Stimulated activated CD8-positive, alpha-beta memory T cell treated with anti-CD3 and anti-CD28 coated beads, Interleukin-2, amount 100 ng/mL, for 1 hour (primary cell): Measurements from ENCODE around the gene ZNF280C.
"Not testable (repeated sequence)": the region's sequence is repeated elsewhere in the genome, so short reads cannot be mapped to it uniquely, and the experiment has no call there.

Experiments used
- DNase-seq, 2 donors: peaks; one replicate each; pipeline ENCODE4 v3.0.0-alpha.2; 2020; ENCODE audit warnings: low read depth in 2 of 2

Gene ZNF280C, protein sequence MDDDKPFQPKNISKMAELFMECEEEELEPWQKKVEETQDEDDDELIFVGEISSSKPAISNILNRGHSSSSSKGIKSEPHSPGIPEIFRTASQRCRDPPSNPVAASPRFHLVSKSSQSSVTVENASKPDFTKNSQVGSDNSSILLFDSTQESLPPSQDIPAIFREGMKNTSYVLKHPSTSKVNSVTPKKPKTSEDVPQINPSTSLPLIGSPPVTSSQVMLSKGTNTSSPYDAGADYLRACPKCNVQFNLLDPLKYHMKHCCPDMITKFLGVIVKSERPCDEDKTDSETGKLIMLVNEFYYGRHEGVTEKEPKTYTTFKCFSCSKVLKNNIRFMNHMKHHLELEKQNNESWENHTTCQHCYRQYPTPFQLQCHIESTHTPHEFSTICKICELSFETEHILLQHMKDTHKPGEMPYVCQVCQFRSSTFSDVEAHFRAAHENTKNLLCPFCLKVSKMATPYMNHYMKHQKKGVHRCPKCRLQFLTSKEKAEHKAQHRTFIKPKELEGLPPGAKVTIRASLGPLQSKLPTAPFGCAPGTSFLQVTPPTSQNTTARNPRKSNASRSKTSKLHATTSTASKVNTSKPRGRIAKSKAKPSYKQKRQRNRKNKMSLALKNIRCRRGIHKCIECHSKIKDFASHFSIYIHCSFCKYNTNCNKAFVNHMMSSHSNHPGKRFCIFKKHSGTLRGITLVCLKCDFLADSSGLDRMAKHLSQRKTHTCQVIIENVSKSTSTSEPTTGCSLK

DNA sequence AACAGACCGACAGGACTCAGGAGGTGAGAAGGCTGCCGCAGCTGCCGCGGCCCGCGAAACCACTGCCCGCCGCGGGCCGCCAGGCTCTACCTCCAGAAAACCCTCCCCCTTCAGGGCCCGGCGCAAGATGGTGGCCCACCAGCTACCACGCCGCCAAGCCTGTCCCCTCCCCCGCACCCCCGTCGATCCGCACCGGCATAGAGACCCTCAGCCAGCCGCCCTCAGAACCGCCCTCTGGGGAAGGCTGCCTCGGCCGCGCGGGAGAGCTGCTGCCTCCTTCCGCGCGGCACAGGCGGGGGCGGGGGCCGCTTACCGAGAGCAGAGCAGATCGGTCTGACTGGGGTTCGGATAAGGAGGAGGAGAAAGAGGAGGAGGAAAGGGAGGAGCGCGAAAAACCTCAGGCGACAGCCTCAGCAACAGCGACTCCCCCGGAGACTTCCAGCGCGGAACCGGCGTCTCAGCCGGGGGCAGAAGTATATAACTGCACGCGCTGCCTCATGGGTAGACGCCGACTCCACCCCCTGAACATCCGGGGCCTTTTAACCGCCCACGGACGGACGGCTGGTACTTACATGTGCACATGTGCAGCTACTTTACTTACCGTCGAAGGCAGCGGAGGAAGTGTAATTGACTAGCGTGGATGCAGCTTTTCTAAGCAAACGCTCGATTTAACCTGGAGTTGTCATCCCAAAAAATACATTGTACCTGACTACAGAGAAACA lies at the start of gene ZNF280C:
Gene ZNF280C, minus strand, starts transcription at position 451 of the 722 bp plus-strand sequence. CDS start 8,450 bp downstream, outside the sequence.
- DNase-seq = peak; percentile 76 to 77

DNA sequence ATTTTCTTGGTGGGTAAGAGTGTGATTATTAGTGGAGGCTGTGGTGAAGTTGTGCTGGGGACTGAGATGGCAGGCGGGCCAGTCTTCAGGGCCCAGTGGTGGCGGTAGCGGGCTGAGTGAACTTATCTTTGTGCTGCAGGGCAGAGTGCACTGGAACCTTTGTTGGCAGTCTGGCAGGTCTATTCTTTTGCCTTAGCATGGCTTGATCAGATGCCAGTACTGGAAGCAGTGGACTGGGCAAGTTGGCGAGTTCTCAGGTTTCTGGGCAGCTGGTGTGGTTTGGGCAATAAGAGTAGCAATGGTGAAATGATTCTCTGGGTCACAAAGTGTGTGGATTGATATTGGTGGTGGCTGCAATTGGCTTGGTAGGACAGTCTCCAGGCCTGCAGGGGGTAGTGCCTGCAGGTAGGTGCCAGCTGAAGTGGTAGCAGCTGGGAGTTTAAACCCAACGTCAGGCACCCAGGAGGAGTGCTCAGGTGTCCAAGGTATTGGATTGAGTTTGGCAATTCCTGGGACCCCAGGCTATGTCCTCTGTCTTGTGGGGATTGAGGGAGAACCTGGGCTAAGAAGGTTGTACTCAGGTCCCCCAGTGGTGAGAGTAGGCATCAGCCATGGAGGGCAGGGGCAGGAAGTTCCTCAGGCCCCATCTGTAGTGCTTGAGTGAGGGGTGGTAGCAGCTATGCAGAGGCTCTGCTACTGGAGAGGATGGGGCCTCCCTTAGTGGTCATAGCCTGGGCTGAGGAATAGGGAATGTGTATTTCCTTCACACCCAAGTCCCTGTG lies 36.1 kb upstream of the ZNF280C start:
- DNase-seq = no peak

DNA sequence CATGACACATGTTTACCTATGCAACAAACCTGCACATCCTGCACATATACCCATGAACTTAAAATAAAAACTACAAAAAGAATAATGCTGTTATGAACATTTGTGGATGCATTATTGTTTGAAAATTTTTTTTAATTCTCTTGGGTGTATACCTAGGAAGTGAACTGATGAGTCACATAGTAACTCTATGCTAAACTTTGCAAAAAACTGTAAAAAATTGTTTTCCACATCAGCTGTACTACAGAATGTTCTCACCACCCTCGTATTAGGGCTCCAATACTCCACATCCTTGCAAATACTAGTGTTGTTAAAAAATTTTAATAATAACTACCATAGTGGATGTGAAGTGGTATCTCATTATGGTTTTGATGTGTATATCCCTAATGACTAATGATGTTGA lies 33.3 kb upstream of the ZNF280C start:
- no peak for DNase-seq

DNA sequence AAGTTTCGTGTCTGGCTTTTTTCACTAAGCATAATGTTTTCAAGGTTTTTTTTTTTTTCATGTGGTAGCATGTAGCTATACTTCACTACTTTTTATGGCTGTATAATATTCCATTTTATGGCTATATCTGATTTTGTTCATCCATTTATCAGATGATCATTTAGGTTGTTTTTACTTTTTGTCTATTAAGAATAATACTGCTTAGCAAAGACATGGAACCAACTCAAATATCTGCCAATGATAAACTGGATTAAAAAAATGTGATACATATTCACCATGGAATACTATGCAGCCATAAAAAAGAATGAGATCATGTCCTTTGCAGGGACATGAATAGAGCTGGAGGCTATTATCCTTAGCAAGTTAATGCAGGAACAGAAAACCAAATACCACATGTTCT lies 32.7 kb upstream of the ZNF280C start:
- no peak for DNase-seq

DNA sequence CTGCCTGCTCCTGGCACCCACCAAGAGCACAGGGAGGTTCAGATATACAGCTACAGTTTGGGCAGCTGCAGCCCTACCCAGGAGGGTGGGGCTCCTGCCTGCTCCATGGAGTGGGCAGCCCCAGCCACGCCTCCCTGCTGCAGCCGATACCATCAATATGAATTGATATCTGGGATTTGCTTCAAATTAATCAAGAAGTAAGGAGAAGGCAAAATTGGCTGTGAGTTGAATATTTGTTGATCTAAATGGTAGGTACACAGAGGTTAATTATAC lies 31.2 kb upstream of the ZNF280C start:
- DNase-seq = no peak

DNA sequence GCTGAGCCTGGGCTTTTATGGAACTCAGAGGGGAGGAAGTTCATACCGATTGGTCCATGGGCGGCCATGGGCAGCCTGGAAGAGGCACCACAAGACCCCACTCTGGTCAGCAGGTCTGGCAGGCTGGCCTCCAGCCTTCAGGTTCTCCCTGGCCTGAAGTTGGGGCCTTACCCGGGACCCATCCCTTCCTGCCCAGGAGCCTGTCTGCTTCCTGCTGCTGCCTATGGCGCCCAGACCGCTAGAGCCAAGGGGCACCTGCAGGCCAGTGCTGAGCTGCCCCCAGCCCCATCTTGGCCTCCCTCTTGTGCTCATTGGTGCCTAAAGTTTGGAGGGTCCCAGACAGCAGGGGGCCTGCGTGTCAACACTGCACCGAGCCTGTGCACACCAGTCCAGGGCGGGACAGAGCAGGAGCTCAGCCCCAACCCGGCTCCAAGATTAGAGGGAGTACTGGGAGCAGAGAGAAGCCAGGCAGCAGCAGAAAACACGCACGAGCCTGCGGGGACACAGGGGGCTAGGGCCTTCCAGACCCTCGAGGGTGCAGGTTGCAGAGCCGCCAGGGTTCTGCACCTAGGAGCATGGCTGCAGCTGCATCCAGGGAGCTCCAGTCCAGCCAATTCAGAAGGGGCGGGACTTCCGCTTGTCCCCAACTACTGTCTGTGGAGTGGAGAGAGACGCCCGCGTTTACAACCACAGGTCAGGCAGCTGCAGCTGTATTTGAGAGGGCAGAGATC lies 30.7 kb upstream of the ZNF280C start:
- DNase-seq = no peak

DNA sequence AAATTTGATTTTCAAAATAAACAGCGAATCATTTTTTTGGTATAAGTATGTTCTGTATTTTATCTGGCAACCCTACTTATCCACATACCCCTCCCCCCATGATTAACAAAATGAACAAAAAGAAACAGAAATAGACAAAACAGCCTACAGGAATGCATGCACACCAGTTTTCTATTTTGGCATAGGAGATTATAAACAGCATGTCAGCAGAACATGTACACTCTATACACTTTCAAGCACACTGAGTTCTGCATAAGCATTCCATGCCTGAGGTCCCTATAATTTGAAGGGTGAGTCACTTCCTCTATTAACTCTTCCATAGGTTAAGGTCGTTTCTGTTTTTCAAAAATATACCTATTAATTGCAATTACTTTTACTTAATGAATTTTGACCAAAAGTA lies 28.0 kb upstream of the ZNF280C start:
- no peak for DNase-seq

DNA sequence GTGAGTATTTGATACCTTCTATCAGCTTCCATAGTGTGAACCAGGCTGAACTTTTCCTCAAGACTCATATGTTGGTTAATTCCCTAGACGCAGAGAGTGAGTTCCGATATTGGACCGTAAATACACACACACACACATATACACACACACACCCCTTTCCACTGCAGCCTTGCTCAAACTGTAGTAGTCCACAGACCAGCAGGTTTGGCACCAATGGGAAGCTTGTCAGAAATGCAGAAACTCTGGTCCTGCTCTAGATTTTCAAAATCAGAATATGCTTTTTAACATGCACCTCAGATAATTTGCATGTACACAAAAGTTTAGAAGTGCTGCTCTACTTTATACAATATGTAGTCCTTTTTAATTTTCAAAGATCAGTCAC lies 27.6 kb upstream of the ZNF280C start:
- DNase-seq = no peak

DNA sequence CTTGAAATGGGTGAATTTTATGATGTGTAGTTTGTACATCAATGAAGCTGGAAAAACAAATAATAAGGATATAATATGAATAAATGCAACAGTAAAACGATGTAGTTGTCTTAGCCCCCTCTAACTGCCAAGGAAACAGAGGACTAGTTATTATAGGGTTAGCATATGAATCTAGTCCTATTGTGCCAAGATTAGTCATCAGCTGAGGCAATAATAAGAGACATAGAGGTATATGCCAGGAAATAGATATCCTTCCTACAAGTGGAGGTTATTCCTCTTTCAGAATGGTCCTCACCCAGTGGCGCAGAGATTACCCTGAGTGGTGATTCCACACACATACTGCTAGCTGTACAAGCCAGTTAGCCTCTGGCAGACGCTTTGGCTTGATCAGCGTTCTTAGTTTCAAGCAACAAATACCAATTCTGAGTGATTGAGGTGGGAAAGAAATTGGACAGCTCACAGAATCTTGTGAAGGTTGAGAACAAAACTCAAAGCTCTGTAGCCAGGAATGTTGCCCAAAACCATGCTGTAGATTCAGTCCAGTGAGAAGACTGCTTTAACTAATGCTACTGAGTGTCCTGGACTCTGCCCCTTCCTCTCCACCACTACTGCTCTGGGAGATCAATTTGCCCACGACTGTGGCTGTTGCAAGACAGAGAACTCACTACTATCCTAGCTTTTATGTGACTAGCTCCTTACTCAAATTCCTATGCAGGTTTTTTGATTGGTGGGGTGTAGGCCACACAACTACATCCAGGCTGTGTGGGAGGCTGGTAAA lies 27.0 kb upstream of the ZNF280C start:
- DNase-seq = no peak

DNA sequence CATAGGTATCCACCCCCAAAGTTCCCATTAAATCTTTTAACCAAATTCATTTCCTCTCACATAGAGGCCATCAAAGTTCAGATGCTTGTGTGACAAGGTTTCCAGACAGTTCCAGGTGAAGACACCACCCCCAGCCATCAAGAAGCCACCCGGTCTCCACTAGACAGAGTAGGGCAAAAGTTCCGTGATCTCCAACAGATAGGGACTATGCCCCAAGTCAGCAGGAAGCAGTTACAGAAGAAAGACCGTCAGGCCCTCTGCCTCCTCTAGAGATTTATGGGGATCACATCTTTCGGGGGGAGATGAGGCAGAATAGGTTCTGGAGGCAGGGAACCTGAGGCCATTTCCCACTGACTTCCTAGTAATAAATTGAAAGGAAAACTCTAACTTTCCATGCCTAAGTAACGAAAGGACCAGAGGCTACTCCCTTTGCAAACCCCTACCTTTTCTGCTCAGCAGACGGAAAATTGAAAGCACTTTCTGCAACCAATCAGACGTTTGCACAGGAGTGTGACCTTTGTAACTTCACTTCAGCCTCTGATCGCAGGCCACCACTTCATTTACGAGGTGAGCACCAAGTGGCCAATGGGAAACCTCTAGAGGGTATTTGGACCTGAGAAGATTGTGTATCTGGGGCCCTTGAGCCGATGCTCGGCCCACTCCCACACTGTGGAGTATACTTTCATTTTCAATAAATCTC lies 18.5 kb upstream of the ZNF280C start:
- no peak for DNase-seq

DNA sequence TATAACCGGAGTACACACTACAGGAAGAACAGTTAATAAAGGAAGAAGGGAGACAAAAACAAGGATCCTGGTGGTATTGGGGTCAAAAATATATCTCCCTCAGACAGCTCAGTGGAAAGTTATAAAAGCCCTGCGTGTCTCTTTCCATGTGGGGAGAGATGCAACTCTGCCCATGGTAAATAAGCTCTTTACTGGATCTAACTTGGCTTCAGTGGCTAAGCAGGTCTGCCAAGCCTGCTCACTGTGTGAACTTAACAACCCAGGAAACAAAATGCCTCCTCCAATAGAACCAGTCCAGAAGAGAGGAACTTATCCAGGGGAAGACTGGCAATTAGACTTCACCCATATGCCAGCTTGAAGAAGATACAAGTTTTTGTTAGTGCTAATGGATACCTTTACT lies 17.0 kb upstream of the ZNF280C start:
- no peak for DNase-seq

DNA sequence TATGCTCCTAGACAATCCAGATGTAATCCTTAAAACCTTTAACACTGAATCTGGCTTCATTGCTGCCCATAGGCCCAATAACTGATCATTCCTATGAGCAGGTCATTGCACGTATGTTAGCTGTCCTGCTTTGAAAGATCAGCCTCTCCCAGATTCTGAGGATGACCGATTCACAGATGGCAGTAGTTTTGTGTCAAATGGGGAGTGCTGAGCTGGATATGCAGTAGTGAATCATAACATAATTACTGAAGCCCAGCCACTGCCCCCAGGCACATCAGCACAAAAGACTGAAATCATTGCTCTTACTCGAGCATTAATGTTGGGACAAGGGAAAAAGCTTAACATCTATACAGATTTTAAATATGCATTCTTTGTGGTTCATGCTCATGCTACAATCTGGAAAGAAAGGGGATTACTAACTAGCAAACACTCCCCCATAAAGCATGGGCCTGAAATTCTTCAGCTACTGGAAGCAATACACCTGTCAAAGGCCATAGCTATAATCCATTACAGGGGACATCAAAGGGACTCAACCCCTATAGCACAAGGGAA lies 16.4 kb upstream of the ZNF280C start:
- no peak for DNase-seq

DNA sequence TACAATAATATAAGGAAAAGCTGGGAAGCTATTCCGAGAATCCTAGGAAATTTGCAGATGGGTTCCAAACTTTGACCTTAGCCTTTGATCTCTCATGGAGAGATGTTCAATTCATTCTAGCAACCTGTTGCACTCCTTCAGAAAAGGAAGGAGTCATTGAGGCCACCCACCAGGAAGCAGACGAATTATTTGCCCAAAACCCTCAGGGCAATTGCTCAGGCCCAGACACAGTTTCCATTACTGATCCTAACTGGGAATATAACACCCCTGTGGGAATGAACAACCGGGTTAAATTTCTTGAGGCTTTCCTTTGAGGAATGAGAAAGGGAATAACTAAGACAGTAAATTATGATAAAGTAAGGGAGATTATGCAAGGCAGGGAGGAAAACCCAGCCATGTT lies 13.5 kb upstream of the ZNF280C start:
- DNase-seq = no peak

DNA sequence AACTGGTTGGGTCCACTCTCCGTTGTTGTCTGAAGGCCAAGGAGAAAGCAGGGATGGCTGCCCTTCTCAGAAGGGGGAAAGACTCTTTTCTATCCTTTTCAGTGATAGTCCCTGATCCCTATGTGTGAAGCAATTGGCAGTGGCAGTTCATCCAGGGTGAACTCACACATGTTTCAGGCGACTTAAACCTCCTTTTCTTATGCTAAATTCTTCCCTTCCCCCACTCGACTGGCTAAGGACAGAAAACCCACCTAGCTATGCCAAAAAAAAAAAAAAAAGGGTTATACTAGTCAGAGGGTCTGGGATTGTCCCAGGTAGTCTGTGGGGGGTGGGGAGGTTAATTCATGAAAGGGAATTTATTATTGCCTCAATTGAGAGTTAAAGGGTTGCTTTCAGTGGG lies 12.2 kb upstream of the ZNF280C start:
- DNase-seq = no peak

DNA sequence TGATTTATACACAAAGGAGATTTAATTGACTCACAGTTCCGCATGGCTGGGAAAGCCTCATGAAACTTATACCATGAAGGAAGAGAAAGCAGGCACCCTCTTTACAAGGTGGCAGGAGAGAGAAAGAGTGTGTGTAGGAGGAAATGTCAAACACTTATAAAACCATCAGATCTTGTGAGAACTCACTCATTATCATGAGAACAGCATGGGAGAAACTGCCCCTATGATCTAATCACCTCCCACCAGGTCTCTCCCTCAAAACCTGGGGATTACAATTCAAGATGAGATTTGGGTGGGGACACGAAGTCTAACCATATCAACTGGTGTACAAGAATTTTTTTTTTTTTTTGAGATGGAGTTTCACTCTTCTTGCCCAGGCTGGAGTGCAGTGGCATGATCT lies 3.6 kb upstream of the ZNF280C start:
- DNase-seq = not testable (repeated sequence)

DNA sequence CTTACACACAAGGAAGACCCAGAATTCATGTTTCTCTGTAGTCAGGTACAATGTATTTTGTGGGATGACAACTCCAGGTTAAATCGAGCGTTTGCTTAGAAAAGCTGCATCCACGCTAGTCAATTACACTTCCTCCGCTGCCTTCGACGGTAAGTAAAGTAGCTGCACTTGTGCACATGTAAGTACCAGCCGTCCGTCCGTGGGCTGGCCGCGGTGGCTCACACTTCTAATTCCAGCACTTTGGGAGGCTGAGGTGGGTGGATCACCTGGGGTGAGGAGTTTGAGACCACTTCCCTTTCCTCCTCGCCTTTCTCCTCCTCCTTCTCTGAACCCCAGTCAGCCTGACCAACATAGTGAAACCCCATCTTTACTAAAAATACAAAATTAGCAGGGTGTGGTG lies 692 bp upstream of the ZNF280C start:
- DNase-seq = not testable (repeated sequence)

DNA sequence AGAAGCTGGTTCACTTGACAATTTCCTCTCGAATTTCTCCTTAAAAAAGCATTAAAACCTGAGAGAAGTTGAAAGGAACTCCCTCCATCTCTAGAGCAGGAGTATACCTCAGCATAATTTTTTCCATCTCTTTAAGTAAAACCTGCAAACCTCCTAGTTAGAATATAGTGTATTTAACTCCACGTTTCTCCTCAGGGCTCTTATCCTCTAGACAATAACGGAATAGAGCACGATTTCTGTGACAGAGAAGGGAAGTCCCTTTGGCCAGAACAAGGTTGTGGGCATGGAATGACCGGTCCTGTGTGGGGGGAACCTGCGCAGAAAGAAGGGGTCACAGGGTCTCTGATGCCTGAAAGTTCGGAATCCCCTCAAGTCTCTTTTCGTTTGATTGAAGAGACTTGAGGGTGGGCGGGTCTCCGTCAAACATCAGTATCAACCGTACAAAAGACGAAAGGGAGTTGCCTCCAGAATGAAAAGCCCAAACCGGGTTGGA lies 697 bp downstream of the ZNF280C start:
- no peak for DNase-seq

DNA sequence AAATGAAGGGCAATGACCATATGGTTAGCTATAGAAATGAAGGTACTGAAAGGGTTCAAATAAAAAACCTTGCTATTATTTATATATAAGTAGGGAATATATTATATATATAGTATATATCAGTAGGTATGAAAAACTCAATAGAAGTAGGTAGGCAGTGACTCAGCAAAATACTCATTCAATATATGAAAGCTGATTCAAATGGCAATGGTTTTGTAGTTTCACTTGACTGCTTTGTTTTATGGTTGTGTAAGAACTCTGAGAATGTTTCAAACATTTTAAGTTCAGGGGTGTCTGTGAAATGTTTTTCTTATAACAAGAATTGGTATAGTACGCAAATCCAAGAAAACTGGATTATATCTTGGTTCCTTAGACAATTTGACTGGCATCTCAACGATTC lies 4.1 kb downstream of the ZNF280C start:
- no peak for DNase-seq

DNA sequence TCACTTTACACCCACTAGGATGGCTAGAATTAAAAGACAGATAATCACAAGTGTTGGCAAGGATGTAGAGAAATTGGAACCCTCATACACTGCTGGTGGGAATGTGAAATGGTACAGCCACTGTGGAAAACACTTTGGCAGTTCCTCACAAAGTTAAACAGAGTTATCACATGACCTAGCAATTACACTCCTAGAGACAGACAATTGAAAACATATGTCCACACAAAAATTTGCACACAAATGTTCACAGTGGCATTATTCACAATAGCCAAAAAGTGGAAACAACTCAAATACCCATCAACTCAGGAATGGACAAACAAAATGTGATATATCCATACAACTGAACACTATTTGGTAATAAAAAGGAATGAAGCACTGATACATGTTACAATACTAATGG lies 5.7 kb downstream of the ZNF280C start:
- DNase-seq = no peak

DNA sequence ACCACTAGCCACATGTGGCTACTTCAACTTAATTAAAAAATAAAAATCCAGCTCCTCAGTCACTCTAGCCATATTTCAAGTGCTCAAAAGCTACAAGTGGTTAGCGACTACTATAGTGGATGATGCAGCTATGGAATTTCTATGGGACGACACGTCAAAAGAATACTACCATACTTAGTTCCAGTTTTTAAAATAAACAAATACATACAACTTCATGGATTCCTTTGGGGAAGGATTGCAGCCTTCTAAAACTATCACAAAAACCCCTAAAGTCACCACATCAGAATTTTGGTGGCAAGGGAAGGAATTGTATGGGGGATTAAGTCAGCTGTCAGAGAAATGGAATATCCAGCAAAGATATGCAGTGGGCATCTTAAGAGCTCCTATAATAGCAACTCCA lies 6.5 kb downstream of the ZNF280C start:
- no peak for DNase-seq
